Measurements from ENCODE around the gene PAX8. TPM values are rescaled to one million over a fixed set of nuclear protein-coding genes. Genes with fewer than 3 reads are reported as not detected.

Gene PAX8
- total and polyA plus RNA-seq, 10 of the 15 experiments (the other 5 are each of a cell fraction or from before 2014, with no cell fraction given), result 0.16 to 2.5 (median 0.97) TPM

DNA sequence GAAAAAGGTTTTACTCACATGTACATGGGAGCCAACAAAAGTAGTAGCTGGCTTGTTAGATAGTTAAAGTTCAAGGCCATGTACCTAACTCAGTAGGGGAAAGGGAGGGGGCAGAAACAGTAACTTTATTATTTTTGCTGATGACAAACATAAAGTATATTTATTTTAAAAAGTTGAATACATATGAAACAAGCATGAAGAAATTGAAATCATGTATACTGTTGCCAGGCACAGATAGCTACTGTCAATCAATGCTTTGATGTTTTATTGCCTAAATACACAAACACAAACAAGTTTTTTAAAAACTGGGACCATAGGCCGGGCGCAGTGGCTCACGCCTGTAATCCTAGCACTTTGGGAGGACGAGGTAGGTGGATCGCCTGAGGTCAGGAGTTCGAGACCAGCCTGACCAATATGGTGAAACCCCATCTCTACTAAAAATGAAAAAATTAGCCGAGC, 112.5 kb downstream of the PAX8 start (continued):
- no peak for TF ChIP-seq EGR1 (IDR thresholded peaks at IDR 0.05; ENCODE audit: borderline replicate concordance in 1 of 2, low read depth in 2 of 2, low read length in 2 of 2)
- no peak for TF ChIP-seq EED (IDR thresholded peaks at IDR 0.05; ENCODE audit: low read depth)
- no peak for TF ChIP-seq FOXK2 (IDR thresholded peaks at IDR 0.05)
- TF ChIP-seq ZNF622 (IDR thresholded peaks at IDR 0.05), result no peak
- TF ChIP-seq, protein P1, sequence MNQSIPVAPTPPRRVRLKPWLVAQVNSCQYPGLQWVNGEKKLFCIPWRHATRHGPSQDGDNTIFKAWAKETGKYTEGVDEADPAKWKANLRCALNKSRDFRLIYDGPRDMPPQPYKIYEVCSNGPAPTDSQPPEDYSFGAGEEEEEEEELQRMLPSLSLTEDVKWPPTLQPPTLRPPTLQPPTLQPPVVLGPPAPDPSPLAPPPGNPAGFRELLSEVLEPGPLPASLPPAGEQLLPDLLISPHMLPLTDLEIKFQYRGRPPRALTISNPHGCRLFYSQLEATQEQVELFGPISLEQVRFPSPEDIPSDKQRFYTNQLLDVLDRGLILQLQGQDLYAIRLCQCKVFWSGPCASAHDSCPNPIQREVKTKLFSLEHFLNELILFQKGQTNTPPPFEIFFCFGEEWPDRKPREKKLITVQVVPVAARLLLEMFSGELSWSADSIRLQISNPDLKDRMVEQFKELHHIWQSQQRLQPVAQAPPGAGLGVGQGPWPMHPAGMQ (IDR thresholded peaks at IDR 0.05; ENCODE audit: borderline replicate concordance), result no peak
- TF ChIP-seq, protein P2, sequence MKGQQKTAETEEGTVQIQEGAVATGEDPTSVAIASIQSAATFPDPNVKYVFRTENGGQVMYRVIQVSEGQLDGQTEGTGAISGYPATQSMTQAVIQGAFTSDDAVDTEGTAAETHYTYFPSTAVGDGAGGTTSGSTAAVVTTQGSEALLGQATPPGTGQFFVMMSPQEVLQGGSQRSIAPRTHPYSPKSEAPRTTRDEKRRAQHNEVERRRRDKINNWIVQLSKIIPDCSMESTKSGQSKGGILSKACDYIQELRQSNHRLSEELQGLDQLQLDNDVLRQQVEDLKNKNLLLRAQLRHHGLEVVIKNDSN (IDR thresholded peaks at IDR 0.05; ENCODE audit: borderline replicate concordance, extremely low read length, insufficient read depth, low read depth, low read length), result no peak
- no peak for TF ChIP-seq WRNIP1 (IDR thresholded peaks at IDR 0.05; ENCODE audit: borderline replicate concordance, low read depth, low read length)

Other genes starting within 250 kb of the PAX8 start
- not detected in 2 replicates for gene IL36B, start 226.1 kb downstream of the PAX8 start, total RNA-seq (2014; rRNA removed)
- not detected in 2 replicates for gene IL36B, start 226.1 kb downstream of the PAX8 start, total RNA-seq (2014; rRNA removed; fragmentation: Illumina TruSeq; extraction: Trizol)
- not detected in 2 replicates for gene IL36B, start 226.1 kb downstream of the PAX8 start, total RNA-seq (2021)
- gene IL36B, start 226.1 kb downstream of the PAX8 start, polyA plus RNA-seq (2011; rRNA removed), result not detected in 2 replicates
- gene IL36B, start 226.1 kb downstream of the PAX8 start, polyA plus RNA-seq (2014; fragmentation: Illumina TruSeq; extraction: Trizol), result not detected in 2 replicates
- gene IL36B, start 226.1 kb downstream of the PAX8 start, polyA plus RNA-seq (2014; fragmentation: Nextera tagmentation; extraction: Ambion mirVana), result not detected
- gene IL36B, start 226.1 kb downstream of the PAX8 start, polyA plus RNA-seq (2014; rRNA removed), result not detected in 2 replicates
- gene IL36B, start 226.1 kb downstream of the PAX8 start, polyA plus RNA-seq (2016; fragmentation: Nextera tagmentation; extraction: Ambion mirVana), result not detected
- gene IL36RN, start 219.7 kb downstream of the PAX8 start, total RNA-seq (2014; rRNA removed), result not detected in 2 replicates
- gene IL36RN, start 219.7 kb downstream of the PAX8 start, total RNA-seq (2014; rRNA removed; fragmentation: Illumina TruSeq; extraction: Trizol), result not detected in 2 replicates
- not detected in 2 replicates for gene IL36RN, start 219.7 kb downstream of the PAX8 start, total RNA-seq (2021)
- not detected in 2 replicates for gene IL36RN, start 219.7 kb downstream of the PAX8 start, polyA plus RNA-seq (2011; rRNA removed)
- not detected in 2 replicates for gene IL36RN, start 219.7 kb downstream of the PAX8 start, polyA plus RNA-seq (2014; fragmentation: Illumina TruSeq; extraction: Trizol)
- not detected for gene IL36RN, start 219.7 kb downstream of the PAX8 start, polyA plus RNA-seq (2014; fragmentation: Nextera tagmentation; extraction: Ambion mirVana)
- gene IL36RN, start 219.7 kb downstream of the PAX8 start, polyA plus RNA-seq (2014; rRNA removed), result not detected in 2 replicates
- not detected for gene IL36RN, start 219.7 kb downstream of the PAX8 start, polyA plus RNA-seq (2016; fragmentation: Nextera tagmentation; extraction: Ambion mirVana)
- gene IL1F10, start 211.0 kb downstream of the PAX8 start, total RNA-seq (2014; rRNA removed), result not detected in 2 replicates
- not detected in 2 replicates for gene IL1F10, start 211.0 kb downstream of the PAX8 start, total RNA-seq (2014; rRNA removed; fragmentation: Illumina TruSeq; extraction: Trizol)
- not detected in 2 replicates for gene IL1F10, start 211.0 kb downstream of the PAX8 start, total RNA-seq (2021)
- gene IL1F10, start 211.0 kb downstream of the PAX8 start, polyA plus RNA-seq (2011; rRNA removed), result not detected in 2 replicates
- not detected in 2 replicates for gene IL1F10, start 211.0 kb downstream of the PAX8 start, polyA plus RNA-seq (2014; fragmentation: Illumina TruSeq; extraction: Trizol)
- not detected for gene IL1F10, start 211.0 kb downstream of the PAX8 start, polyA plus RNA-seq (2014; fragmentation: Nextera tagmentation; extraction: Ambion mirVana)
- gene IL1F10, start 211.0 kb downstream of the PAX8 start, polyA plus RNA-seq (2014; rRNA removed), result not detected in 2 replicates
- gene IL1F10, start 211.0 kb downstream of the PAX8 start, polyA plus RNA-seq (2016; fragmentation: Nextera tagmentation; extraction: Ambion mirVana), result not detected
- gene IL1RN, start 151.3 kb downstream of the PAX8 start, total RNA-seq (2014; rRNA removed), result not detected in 2 replicates
- not detected in 2 replicates for gene IL1RN, start 151.3 kb downstream of the PAX8 start, total RNA-seq (2014; rRNA removed; fragmentation: Illumina TruSeq; extraction: Trizol)
- gene IL1RN, start 151.3 kb downstream of the PAX8 start, total RNA-seq (2021), result not detected in 2 replicates
- gene IL1RN, start 151.3 kb downstream of the PAX8 start, polyA plus RNA-seq (2011; rRNA removed), result 0.04 TPM in 1 of 2 replicates, not detected in the other
- 0.04 and 0.43 TPM in 2 replicates for gene IL1RN, start 151.3 kb downstream of the PAX8 start, polyA plus RNA-seq (2014; fragmentation: Illumina TruSeq; extraction: Trizol)
- under 1 TPM in 1 of 2 experiments, not detected in 1; 0.04 TPM for gene IL1RN, start 151.3 kb downstream of the PAX8 start, polyA plus RNA-seq (2014; fragmentation: Nextera tagmentation; extraction: Ambion mirVana)
- gene IL1RN, start 151.3 kb downstream of the PAX8 start, polyA plus RNA-seq (2014; rRNA removed), result not detected in 2 replicates
- gene IL1RN, start 151.3 kb downstream of the PAX8 start, polyA plus RNA-seq (2016; fragmentation: Nextera tagmentation; extraction: Ambion mirVana), result not detected
- 96.0 and 98.5 TPM in 2 replicates for gene PSD4, start 105.0 kb downstream of the PAX8 start, total RNA-seq (2014; rRNA removed)
- gene PSD4, start 105.0 kb downstream of the PAX8 start, total RNA-seq (2014; rRNA removed; fragmentation: Illumina TruSeq; extraction: Trizol), result 42.6 and 42.8 TPM in 2 replicates
- gene PSD4, start 105.0 kb downstream of the PAX8 start, total RNA-seq (2021), result 114 and 117 TPM in 2 replicates
- gene PSD4, start 105.0 kb downstream of the PAX8 start, polyA plus RNA-seq (2011; rRNA removed), result 13.6 and 27.4 TPM in 2 replicates
- 20.8 and 48.3 TPM in 2 replicates for gene PSD4, start 105.0 kb downstream of the PAX8 start, polyA plus RNA-seq (2014; fragmentation: Illumina TruSeq; extraction: Trizol)
- 1 to 10 TPM in 1 of 2 experiments, under 1 TPM in 1; 0.68 to 1.7 TPM for gene PSD4, start 105.0 kb downstream of the PAX8 start, polyA plus RNA-seq (2014; fragmentation: Nextera tagmentation; extraction: Ambion mirVana)
- 47.9 and 59.7 TPM in 2 replicates for gene PSD4, start 105.0 kb downstream of the PAX8 start, polyA plus RNA-seq (2014; rRNA removed)
- 10 to 100 TPM; 23.7 to 25.9 TPM for gene PSD4, start 105.0 kb downstream of the PAX8 start, polyA plus RNA-seq (2016; fragmentation: Nextera tagmentation; extraction: Ambion mirVana)
- gene ZNG1B, start 158.8 kb upstream of the PAX8 start, total RNA-seq (2014; rRNA removed), result 46.1 and 49.9 TPM in 2 replicates
- gene ZNG1B, start 158.8 kb upstream of the PAX8 start, total RNA-seq (2014; rRNA removed; fragmentation: Illumina TruSeq; extraction: Trizol), result 72.0 and 79.5 TPM in 2 replicates
- gene ZNG1B, start 158.8 kb upstream of the PAX8 start, total RNA-seq (2021), result 46.4 and 49.3 TPM in 2 replicates
- 42.9 and 63.4 TPM in 2 replicates for gene ZNG1B, start 158.8 kb upstream of the PAX8 start, polyA plus RNA-seq (2011; rRNA removed)
- gene ZNG1B, start 158.8 kb upstream of the PAX8 start, polyA plus RNA-seq (2014; fragmentation: Illumina TruSeq; extraction: Trizol), result 50.8 and 62.3 TPM in 2 replicates
- gene ZNG1B, start 158.8 kb upstream of the PAX8 start, polyA plus RNA-seq (2014; fragmentation: Nextera tagmentation; extraction: Ambion mirVana), result 100 to 1,000 TPM; 136 to 140 TPM
- 42.4 and 47.5 TPM in 2 replicates for gene ZNG1B, start 158.8 kb upstream of the PAX8 start, polyA plus RNA-seq (2014; rRNA removed)
- gene ZNG1B, start 158.8 kb upstream of the PAX8 start, polyA plus RNA-seq (2016; fragmentation: Nextera tagmentation; extraction: Ambion mirVana), result 100 to 1,000 TPM; 127 to 130 TPM
- gene FOXD4L1, start 219.7 kb upstream of the PAX8 start, total RNA-seq (2014; rRNA removed), result 0.05 and 0.11 TPM in 2 replicates
- not detected in 2 replicates for gene FOXD4L1, start 219.7 kb upstream of the PAX8 start, total RNA-seq (2014; rRNA removed; fragmentation: Illumina TruSeq; extraction: Trizol)
- gene FOXD4L1, start 219.7 kb upstream of the PAX8 start, total RNA-seq (2021), result 0.16 TPM in 1 of 2 replicates, not detected in the other
- gene FOXD4L1, start 219.7 kb upstream of the PAX8 start, polyA plus RNA-seq (2011; rRNA removed), result 0.07 and 0.11 TPM in 2 replicates
- 0.03 TPM in 1 of 2 replicates, not detected in the other for gene FOXD4L1, start 219.7 kb upstream of the PAX8 start, polyA plus RNA-seq (2014; fragmentation: Illumina TruSeq; extraction: Trizol)
- not detected for gene FOXD4L1, start 219.7 kb upstream of the PAX8 start, polyA plus RNA-seq (2014; fragmentation: Nextera tagmentation; extraction: Ambion mirVana)
- gene FOXD4L1, start 219.7 kb upstream of the PAX8 start, polyA plus RNA-seq (2014; rRNA removed), result 0.05 and 0.06 TPM in 2 replicates
- gene FOXD4L1, start 219.7 kb upstream of the PAX8 start, polyA plus RNA-seq (2016; fragmentation: Nextera tagmentation; extraction: Ambion mirVana), result not detected

Data from GM12878 (cell line).